Measurements from ENCODE around the gene PPP2R3A.

The PPP2R3A gene

DNA sequence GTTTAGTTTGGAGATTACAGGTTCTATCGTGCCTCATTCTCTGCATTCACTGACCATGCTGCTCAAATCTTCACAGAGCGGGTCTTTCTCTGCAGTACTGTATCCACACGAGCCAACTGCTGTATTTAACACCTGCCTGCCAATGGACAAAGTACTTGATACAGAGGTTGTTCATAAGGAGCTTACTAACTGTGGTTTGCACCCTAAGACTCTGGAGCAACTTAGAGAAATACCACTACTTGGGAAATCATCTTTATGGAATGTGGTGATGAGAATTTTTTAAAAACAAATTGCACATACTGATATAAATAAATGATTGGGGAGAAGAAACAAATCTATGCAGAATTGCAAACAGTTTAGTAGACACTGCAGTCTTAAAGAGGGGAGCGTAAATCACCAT, 90.0 kb downstream of the PPP2R3A start:
- Histone ChIP-seq H3K4me3 (ENCODE audit: low read length, poor library complexity, severe bottlenecking) (no peak overlapping the region), H3K4me2 (ENCODE audit: low read depth, low read length, poor library complexity, severe bottlenecking) (no peak overlapping the region), H3K4me1 (ENCODE audit: insufficient read depth, low read length, poor library complexity, severe bottlenecking) (no peaks in the 10 kb centered on the region), H3K9me2 (replicated peaks; ENCODE audit: low read depth, low read length) (no peaks in the 10 kb centered on the region), H3F3A (ENCODE audit: low read depth) (no peaks in the 10 kb centered on the region), H4K20me1 (ENCODE audit: insufficient read depth, low read length, poor library complexity, severe bottlenecking) (no peaks in the 10 kb centered on the region), H3K79me2 (ENCODE audit: insufficient read depth, low read length) (no peaks in the 10 kb centered on the region), H3K9ac (ENCODE audit: low read depth, low read length, poor library complexity, severe bottlenecking) (no peak overlapping the region), H3K36me3 (ENCODE audit: insufficient read depth, low read length) (no peaks in the 10 kb centered on the region), H3K27me3 (ENCODE audit: insufficient read depth, low read length, poor library complexity, severe bottlenecking) (no peaks in the 10 kb centered on the region), H2AFZ (ENCODE audit: low read length) (no peak overlapping the region), H3K9me3 (ENCODE audit: insufficient read depth, low read depth, low read length) (no peaks in the 10 kb centered on the region)
- TF ChIP-seq EZH2phosphoT487 (IDR thresholded peaks at IDR 0.05; ENCODE audit: borderline replicate concordance), result no peak
- TF ChIP-seq, protein P1, sequence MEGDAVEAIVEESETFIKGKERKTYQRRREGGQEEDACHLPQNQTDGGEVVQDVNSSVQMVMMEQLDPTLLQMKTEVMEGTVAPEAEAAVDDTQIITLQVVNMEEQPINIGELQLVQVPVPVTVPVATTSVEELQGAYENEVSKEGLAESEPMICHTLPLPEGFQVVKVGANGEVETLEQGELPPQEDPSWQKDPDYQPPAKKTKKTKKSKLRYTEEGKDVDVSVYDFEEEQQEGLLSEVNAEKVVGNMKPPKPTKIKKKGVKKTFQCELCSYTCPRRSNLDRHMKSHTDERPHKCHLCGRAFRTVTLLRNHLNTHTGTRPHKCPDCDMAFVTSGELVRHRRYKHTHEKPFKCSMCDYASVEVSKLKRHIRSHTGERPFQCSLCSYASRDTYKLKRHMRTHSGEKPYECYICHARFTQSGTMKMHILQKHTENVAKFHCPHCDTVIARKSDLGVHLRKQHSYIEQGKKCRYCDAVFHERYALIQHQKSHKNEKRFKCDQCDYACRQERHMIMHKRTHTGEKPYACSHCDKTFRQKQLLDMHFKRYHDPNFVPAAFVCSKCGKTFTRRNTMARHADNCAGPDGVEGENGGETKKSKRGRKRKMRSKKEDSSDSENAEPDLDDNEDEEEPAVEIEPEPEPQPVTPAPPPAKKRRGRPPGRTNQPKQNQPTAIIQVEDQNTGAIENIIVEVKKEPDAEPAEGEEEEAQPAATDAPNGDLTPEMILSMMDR (conservative IDR thresholded peaks at IDR 0.05; ENCODE audit: low read length), result no peak

DNA sequence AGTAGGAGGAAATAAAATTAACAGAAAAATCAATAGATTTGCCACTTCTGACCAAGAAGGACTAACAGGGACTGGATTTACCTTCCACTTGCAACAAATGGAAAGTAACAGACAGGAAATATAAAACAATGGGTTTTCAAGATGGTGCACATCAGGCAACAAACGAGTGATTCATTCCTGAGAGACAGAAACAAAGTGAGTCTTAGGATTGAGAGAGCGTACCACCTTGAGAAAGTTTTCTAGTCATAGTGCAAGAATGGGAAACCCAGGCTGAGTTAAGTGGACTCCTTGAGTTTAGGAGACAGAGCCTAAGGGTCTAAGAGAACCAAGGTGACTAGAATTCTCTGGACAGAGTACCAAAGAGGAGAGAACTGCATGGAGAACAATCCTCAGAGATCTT, 101.7 kb downstream of the PPP2R3A start:
- H3K4me3 ChIP-seq (ENCODE audit: low read length, poor library complexity, severe bottlenecking), result no peak overlapping the region
- H4K20me1 ChIP-seq (ENCODE audit: insufficient read depth, low read length, poor library complexity, severe bottlenecking), result no peaks in the 10 kb centered on the region
- no peak overlapping the region for H3K4me2 ChIP-seq (ENCODE audit: low read depth, low read length, poor library complexity, severe bottlenecking)
- peaks cover 6% of the 10 kb centered on the region for H3K4me1 ChIP-seq (ENCODE audit: insufficient read depth, low read length, poor library complexity, severe bottlenecking)
- TF ChIP-seq EZH2phosphoT487 (IDR thresholded peaks at IDR 0.05; ENCODE audit: borderline replicate concordance), result no peak
- TF ChIP-seq, protein P1 (conservative IDR thresholded peaks at IDR 0.05; ENCODE audit: low read length), result no peak
- H2AFZ ChIP-seq (ENCODE audit: low read length), result peak overlapping the region; percentile 52
- H3K9me2 ChIP-seq (replicated peaks; ENCODE audit: low read depth, low read length), result no peaks in the 10 kb centered on the region
- no peaks in the 10 kb centered on the region for H3K79me2 ChIP-seq (ENCODE audit: insufficient read depth, low read length)
- H3K36me3 ChIP-seq (ENCODE audit: insufficient read depth, low read length), result no peaks in the 10 kb centered on the region
- no peaks in the 10 kb centered on the region for H3K27me3 ChIP-seq (ENCODE audit: insufficient read depth, low read length, poor library complexity, severe bottlenecking)
- H3K9me3 ChIP-seq (ENCODE audit: insufficient read depth, low read depth, low read length), result no peaks in the 10 kb centered on the region
- H3K9ac ChIP-seq (ENCODE audit: low read depth, low read length, poor library complexity, severe bottlenecking), result no peak overlapping the region
- no peaks in the 10 kb centered on the region for H3F3A ChIP-seq (ENCODE audit: low read depth)

DNA sequence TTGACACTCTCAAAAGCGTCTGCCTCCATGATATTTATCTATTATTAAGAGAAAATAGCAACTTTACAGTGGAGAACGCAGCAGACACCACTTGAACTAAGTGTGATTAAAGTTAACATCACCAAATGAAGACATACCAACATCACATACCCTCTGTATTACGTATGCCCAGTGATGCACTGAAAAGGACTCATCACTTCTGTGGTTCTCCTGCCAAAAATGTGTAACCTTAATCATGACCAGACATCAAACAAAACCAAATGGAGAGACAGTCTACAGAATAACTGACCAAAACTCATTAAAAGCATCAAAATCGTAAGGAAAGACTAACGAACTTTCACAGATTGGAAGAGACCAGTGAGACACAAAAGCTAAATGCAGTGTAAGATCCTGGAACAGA, 103.2 kb downstream of the PPP2R3A start:
- no peaks in the 10 kb centered on the region for H3K27me3 ChIP-seq (ENCODE audit: insufficient read depth, low read length, poor library complexity, severe bottlenecking)
- H3K4me1 ChIP-seq (ENCODE audit: insufficient read depth, low read length, poor library complexity, severe bottlenecking), result peaks cover 6% of the 10 kb centered on the region
- H3K9me2 ChIP-seq (replicated peaks; ENCODE audit: low read depth, low read length), result no peaks in the 10 kb centered on the region
- no peaks in the 10 kb centered on the region for H3K36me3 ChIP-seq (ENCODE audit: insufficient read depth, low read length)
- no peak for TF ChIP-seq EZH2phosphoT487 (IDR thresholded peaks at IDR 0.05; ENCODE audit: borderline replicate concordance)
- TF ChIP-seq, protein P1 (conservative IDR thresholded peaks at IDR 0.05; ENCODE audit: low read length), result no peak
- H3K4me3 ChIP-seq (ENCODE audit: low read length, poor library complexity, severe bottlenecking), result no peak overlapping the region
- no peak overlapping the region for H3K4me2 ChIP-seq (ENCODE audit: low read depth, low read length, poor library complexity, severe bottlenecking)
- H3K9me3 ChIP-seq (ENCODE audit: insufficient read depth, low read depth, low read length), result no peaks in the 10 kb centered on the region
- no peaks in the 10 kb centered on the region for H3F3A ChIP-seq (ENCODE audit: low read depth)
- H4K20me1 ChIP-seq (ENCODE audit: insufficient read depth, low read length, poor library complexity, severe bottlenecking), result no peaks in the 10 kb centered on the region
- H3K9ac ChIP-seq (ENCODE audit: low read depth, low read length, poor library complexity, severe bottlenecking), result no peak overlapping the region
- H3K79me2 ChIP-seq (ENCODE audit: insufficient read depth, low read length), result no peaks in the 10 kb centered on the region
- H2AFZ ChIP-seq (ENCODE audit: low read length), result no peak overlapping the region

All from Loucy (cell line).